ENCODE measurements around the gene NLRP6. TPM values are rescaled to one million over a fixed set of nuclear protein-coding genes. Genes with fewer than 3 reads are reported as not detected.
"Not testable (repeated sequence)": the region's sequence is repeated elsewhere in the genome, so short reads cannot be mapped to it uniquely, and the experiment has no call there.

NLRP6 gene
- total RNA-seq, 1 experiment from 2014 or later = not detected

DNA sequence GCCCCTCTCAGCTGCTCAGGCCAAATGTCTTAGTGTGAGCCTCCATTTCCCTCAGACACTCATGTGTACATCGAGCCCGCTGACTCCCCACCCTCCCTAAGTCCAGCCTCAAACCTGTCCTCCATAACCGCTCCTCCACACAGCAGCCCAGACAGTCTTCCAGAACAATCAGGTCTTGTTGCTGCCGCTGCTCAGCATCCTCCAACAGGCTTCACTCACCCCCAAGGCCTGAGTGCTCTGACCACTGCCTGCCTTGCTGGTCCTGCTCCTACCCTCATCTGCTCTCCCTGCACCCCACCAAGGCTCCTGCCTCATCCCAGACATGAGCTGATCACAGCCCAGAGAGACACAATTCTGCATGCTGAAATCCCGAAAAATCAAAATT, 24.3 kb upstream of the NLRP6 start:
- in situ Hi-C loops (cut with HindIII; ENCODE audit: low sequenced_read_pairs) = loop anchor here (10.0 kb wide), 1 partner anchor 201 kb away; the partner anchor contains the start of gene PTDSS2
- DNase-seq (ENCODE audit: low spot score) = no peak

DNA sequence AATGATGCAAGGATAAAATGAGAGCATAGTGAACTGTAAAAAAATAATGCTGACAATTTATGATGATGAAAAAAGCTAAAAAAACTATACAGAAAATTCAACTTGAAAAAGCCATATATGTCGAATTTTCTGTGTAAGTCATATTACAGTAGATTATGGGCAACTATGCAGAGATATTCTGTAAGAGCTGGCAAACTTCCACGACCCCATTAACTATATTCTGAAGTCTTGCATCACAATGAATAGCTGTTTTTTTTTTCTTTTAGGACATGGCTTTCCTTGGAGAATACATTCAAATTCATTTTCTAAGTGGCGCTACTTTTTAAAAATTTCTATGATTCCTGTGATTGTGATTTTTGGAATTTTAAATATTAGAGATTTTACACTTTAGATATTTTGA, 23.0 kb upstream of the NLRP6 start:
- no peak for DNase-seq (ENCODE audit: low spot score)
- in situ Hi-C loops (cut with HindIII; ENCODE audit: low sequenced_read_pairs) = loop anchor here (10.0 kb wide), 1 partner anchor 200 kb away; the partner anchor contains the start of gene PTDSS2

DNA sequence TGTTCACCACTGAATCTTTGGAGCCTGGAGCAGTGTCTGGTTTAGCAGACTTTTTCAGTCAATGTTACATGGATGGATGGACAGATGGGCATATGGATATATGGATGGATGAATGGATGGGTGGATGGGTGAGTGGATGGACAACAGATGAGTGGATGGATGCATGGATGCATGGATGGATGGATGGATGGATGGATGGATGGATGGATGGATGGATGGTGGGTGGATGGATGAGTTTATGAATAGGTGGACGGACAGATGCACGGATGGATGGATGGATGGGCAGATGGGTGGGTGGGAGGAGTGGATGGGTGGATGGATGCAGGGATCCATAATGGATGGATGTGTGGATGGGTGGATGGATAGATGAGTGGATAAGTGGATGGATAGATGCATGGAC, 22.4 kb upstream of the NLRP6 start:
- in situ Hi-C loops (cut with HindIII; ENCODE audit: low sequenced_read_pairs) = loop anchor here (10.0 kb wide), 1 partner anchor 199 kb away; the partner anchor contains the start of gene PTDSS2
- DNase-seq (ENCODE audit: low spot score) = no peak

DNA sequence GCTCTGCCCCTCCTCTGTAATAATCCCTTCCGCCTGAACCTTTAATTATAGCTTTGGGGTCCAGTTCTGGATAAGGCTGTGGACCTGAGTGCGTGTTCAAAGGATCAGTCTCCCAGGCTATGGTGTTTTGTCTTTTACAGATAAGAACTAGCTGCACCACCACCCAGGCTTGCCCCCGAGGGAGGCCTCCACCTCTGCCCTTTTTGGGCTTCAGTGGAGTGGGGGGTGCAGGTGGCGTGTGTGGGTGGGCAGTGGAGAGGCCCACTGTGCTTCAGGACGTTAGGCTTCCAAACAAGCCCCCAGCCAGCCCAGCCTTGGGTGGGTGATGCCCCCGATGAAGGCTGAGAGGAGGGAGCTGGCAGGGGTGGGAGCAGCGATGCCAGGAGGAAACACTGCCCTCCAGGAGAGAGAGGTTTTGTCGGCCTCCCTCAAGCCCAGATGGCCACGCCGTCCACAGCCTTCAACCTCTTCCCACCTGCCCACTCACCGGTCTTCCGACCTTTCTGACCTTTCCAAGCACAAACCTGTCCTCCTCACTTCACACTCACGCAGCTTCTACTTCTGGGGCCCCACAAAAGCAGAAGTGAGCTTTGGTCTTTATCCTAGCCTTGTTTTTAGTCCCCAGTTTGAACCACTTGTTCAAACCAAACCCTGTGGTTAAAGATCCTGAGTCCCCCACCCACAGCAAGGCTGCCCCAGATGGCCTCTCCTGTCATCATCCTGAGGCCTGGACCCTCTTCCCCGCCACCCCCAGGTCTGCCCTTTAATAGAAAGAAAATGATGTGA, 21.1 kb upstream of the NLRP6 start:
- no peak for DNase-seq (ENCODE audit: low spot score)
- in situ Hi-C loops (cut with HindIII; ENCODE audit: low sequenced_read_pairs) = loop anchor here (10.0 kb wide), 1 partner anchor 198 kb away; the partner anchor contains the start of gene PTDSS2

DNA sequence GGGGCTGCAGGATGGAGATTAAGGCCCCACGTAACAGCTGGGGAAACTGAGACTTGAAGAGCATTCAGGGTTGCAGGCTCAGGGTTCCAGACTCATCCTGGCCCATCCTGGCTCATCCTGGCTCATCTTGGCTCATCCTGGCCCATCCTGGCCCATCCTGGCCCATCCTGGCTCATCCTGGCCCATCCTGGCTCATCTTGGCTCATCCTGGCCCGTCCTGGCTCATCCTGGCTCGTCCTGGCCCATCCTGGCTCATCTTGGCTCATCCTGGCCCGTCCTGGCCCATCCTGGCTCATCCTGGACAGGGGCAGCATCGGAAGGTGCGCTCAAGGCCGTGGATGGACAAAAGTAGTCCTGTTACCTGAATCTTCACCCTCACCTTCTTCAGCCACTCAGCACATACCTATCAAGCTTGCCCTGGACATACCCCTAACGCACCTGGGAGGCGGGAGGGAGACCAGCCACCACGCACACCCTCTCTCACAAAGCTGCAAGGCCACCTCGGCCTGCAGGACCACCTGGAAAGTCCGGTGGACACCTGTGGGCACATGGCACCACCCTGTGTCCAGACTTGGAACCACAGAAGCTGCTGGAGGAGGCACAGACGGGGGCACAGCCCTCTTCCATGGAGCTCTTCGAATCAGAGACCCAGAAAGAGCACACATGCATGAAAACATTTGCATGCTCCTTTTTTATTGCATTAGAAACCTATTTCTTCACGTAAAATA, 20.3 kb upstream of the NLRP6 start:
- in situ Hi-C loops (cut with HindIII; ENCODE audit: low sequenced_read_pairs) = loop anchor here (10.0 kb wide), 1 partner anchor 197 kb away; the partner anchor contains the start of gene PTDSS2
- no peak for DNase-seq (ENCODE audit: low spot score)

DNA sequence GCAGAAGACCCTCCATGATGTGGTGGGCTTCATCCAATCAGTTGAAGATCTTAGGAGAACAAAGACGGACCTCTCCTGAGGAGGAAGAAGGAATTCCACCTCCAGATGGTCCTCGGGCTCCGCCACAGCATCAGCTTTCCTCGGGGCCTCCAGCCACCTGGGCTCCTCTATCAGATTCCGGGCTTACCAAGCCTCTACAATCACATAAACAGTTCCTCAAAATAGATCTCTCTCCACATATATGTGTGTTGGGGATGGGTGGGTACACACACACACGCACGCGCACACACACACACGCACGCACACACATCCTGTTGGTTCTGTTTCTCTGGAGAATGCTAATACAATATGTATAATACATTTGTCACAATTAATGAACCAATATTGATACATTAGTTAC, 18.8 kb upstream of the NLRP6 start:
- in situ Hi-C loops (cut with HindIII; ENCODE audit: low sequenced_read_pairs) = loop anchor here (10.0 kb wide), 1 partner anchor 195 kb away; the partner anchor contains the start of gene PTDSS2
- DNase-seq (ENCODE audit: low spot score) = no peak

DNA sequence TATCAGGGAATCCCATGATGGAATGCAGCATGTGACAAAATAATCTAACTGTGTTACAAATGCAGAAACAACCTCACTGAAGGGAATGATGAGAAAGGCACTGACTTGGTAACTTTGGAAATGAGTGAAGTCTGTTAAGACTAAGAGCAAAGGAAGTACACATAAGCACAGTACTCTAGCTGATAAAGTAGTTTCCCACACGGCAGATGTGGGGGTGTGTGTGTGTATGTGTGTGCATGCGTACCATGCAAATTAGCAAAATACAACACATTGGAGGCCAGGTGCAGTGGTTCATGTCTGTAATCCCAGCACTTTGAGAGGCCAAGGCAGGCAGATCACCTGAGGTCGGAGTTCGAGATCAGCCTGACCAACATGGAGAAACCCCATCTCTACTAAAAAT, 16.6 kb upstream of the NLRP6 start:
- no peak for DNase-seq (ENCODE audit: low spot score)

DNA sequence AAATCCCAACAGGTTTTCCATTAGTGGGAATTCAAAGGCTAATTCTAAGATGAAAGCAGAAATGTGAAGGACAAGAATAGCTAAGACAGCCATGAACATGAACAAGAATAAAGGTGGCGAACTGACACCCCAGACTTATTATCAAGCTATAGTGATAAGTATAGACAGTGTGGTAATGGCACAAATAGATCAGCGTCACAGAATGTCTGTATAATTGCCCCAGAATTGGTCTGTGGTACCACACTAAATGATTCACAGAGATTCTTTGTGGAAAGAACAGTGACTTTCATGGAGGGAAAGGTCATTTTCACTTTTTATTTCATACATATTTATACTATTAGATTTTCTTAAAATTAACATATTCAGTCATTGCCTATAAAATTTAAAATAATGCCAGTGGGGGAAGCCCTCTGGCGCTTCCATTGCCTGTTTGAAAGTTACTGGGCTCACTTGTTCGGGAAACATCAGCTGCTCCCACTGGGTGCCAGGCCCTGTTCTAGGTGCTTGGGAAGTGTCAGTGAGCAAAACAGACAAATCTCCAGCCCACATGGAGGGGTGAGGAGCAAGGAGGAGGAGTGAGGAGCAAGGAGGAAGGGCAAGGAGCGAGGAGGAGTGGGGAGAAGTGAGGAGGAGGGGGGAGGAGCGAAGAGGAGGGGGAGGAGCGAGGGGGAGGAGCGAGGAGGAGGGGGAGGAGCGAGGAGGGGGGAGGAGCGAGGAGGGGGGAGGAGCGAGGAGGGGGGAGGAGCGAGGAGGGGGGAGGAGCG, 11.3 kb upstream of the NLRP6 start:
- DNase-seq (ENCODE audit: low spot score) = no peak
- in situ Hi-C loops (cut with HindIII; ENCODE audit: low sequenced_read_pairs) = no loop called here

More for the DNA sequence above, 16.6 kb upstream of the NLRP6 start:
- in situ Hi-C loops (cut with HindIII; ENCODE audit: low sequenced_read_pairs) = no loop called here

DNA sequence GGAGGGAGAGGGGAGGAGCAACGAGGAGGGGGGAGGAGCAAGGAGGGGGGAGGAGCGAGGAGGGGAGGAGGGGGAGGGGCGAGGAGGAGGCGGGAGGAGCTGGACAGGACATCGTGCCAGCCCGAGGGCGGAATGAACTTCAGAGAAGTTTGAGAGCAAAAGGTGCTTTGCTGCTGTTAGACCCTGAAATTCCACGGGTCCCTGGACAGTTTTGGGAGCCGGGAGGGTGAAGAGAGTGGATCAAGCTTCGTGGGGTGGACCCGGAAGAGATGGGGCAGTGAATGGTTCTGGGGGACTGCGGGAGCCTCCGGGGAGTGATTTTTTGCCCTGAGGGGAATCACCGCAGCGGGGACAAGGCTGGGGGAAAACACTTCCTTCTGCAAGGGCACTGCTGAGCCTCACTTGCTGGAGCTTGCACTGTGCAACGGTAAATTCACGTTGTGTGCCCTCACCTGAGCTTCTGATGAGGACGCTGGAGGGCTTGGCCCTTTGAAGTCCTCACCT, 10.7 kb upstream of the NLRP6 start:
- in situ Hi-C loops (cut with HindIII; ENCODE audit: low sequenced_read_pairs) = no loop called here
- no peak for DNase-seq (ENCODE audit: low spot score)

DNA sequence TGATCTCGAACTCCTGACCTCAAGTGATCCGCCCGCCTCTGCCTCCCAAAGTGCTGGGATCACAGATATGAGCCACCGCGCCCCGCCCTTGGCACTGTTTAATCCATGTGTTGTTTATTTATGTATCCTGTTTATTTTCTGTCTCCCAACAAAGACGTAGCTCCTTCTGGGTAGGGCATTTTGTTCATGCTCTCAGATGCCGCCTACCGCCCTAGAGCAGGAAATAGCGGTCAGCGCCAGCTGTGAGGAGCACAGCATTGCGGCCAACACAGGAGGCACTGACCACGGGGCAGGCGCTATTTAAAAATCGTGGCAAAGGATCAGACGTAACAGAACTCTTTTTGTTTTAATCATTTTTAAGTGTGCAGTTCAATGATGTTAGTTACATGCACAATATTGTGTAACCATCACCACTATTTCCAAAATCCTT, 9.5 kb upstream of the NLRP6 start:
- DNase-seq (ENCODE audit: low spot score); in situ Hi-C loops (cut with HindIII; ENCODE audit: low sequenced_read_pairs): not testable (repeated sequence)

DNA sequence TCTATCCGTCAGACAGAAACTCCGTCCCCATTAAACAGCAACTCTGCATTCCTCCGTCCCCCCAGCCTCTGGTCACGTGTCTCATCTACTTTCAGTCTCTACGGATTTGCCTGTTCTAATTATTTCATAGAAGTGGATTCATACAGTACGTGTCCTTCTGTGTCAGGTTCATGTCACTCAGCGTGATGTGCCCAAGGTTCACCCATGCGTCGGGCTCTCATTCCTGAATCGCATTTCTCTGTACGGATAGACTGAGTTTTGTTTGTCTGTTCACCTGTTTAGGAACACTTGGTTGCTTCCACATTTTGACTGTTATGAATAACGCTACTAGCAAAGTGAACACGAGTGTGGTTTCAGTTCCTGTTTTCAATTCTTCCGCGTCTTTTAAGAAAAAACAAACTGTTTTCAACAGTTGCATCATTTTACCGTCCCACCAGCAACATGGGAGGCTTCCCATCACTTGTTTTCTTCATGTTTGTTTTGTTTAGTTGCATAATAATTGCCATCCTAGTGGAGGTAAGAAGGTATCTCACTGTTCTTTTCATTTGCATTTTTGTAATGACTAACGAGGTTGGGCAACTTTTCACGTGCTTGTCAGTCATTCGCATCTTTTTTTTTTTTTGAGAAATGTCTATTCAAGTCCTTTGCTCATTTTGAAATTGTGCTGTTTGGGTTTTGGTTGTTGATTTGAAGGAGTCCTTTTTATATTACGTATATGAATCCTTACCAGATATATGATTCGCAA, 8.9 kb upstream of the NLRP6 start:
- in situ Hi-C loops (cut with HindIII; ENCODE audit: low sequenced_read_pairs) = no loop called here
- no peak for DNase-seq (ENCODE audit: low spot score)

DNA sequence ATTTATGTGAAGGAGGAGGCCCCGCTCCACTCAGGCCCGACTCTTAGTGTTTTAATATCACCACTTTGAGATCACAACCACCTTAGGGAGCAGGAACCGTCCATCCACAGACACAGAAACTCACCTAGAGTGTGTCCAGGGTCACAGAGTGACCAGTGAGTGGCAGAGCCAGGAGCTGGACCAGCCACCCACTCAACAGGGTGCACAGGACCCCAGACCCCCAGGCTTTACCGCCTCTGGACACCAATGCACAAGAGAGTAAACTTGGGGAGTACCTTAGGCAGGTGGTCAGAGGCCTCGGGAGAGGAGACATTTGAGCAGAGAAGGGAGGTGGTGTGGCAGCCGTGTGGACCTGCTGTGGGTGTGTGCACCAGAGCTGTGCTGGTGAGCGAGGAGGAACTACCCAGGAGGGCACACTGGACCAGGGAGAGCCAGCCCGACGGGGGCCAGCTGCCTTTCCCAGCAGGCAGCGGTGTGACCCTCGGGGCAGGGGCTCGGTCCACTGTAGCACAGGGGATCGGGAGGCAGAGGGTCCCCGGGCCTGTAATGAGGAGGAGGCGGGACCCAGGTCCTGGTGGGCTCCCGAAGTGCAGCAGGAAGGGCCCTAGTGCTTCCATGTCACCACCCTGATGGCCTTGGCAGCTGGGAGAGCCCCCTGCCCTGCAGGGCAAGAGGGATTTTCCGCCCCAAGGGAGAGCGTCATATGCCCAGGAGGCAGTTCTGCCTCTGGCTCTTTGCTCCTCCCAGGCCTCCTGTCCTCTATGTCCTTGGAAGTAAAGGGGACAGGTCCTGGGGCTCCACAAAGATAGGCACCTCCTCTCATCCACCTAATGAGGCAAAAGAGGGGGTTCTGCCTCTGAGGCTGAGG, 7.5 kb upstream of the NLRP6 start:
- in situ Hi-C loops (cut with HindIII; ENCODE audit: low sequenced_read_pairs) = no loop called here

DNA sequence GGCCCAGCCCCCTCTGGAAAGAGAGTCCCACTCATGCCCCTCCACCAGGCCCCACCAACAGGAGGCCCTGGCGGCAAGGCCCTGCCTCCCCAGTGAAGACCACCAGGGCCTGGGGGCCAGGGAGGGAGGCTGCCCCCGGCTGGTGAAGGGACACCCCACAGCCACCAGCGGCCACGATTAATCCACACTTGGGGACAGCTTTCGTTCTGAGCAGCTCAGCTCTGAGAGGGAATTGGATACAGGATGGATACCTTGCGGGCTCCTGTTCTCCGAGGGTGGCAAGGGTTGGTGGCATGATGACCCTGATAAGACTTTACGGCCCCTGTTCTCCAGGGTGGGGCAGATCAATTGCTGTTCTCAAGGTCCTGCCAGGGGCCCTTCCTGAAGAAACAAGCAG, 6.9 kb upstream of the NLRP6 start:
- no peak for DNase-seq (ENCODE audit: low spot score)
- in situ Hi-C loops (cut with HindIII; ENCODE audit: low sequenced_read_pairs) = no loop called here

More for the DNA sequence above, 7.5 kb upstream of the NLRP6 start:
- no peak for DNase-seq (ENCODE audit: low spot score)

DNA sequence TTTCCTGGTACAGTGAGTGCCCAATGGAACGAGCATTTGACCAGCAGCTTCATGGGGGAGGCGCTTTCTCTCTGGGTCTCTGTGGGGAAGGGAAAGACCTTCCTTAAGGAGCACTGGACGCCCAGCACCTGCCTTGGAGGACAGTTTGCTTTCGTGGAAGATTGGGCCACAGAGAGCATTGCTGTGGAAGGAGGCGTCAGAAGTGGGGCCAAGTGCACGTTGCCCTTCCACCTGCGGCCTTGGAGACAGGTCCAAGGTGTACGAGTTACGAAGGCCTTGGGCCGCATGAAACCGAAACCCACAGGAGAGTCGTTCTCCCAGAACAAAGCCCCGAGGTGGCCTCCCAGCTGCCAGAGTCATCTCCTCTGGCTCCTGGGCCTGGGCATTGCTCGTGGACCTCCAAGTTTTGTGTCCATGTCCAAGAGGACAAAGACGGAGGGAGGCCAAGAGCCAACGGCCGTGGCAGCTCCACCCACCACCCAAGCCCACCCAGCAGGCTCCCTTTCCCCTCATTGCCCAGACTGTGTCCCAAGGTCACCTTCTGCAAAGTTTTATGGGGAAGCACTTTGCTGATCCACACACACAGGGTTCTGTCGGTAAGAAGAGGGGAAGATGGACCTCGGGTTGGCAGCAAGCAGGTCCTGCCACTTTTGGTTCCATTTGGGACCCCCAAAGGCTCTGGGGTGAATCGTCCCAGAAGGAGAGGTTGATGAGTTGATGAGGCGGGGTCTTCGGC, 5.8 kb upstream of the NLRP6 start:
- DNase-seq (ENCODE audit: low spot score) = no peak
- in situ Hi-C loops (cut with HindIII; ENCODE audit: low sequenced_read_pairs) = no loop called here

DNA sequence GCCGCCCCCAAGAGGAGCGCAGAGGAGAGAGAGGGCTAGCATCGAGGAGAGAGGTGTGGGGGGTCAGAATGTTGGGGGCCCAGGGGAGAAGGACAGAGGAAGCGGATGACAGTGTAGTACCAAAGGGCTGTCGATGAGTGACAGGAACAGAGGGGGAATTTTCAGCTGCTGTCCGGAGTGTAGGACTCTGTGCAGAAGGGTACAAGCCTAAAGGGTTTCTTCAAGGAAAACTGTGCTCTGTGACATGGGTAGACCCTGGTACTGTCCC, 5.3 kb upstream of the NLRP6 start:
- in situ Hi-C loops (cut with HindIII; ENCODE audit: low sequenced_read_pairs) = no loop called here

DNA sequence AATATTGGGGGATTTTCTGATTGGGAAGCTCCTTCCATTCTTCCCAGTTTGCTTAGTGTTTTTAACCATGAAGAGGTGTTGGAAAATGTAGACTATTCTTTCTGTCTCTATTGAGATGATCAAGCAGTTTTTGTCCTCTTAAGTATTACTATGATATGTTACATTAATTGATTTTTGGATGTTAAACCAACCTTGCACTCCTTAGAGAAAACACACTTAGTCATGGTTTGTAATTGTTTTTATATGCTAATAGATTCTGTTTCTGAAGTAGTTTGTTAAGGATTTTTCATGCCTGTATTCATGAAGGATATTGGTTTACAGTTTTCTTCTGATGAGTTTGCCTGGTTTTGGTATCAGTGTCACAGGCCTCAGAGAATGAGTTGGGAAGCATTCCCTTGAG, 2.0 kb upstream of the NLRP6 start:
- in situ Hi-C loops (cut with HindIII; ENCODE audit: low sequenced_read_pairs) = no loop called here
- no peak for DNase-seq (ENCODE audit: low spot score)

More for the DNA sequence above, 5.3 kb upstream of the NLRP6 start:
- no peak for DNase-seq (ENCODE audit: low spot score)

Data from G401 (cell line).